Breast epithelium (tissue), 3 donors: Measurements from ENCODE around the gene NPVF.

Experiments used
- CTCF ChIP-seq, 3 donors: fragments of 450-650 bp; IDR thresholded peaks; one replicate each; pipeline ENCODE4 v1.5.1; 2016 to 2017; ENCODE audit warnings: antibody characterized with exemption in 3 of 3, mild to moderate bottlenecking in 3 of 3, moderate library complexity in 3 of 3
- POLR2A ChIP-seq: fragments of 450-650 bp; IDR thresholded peaks from one replicate; pipeline ENCODE4 v1.6.1; 2016; ENCODE audit warnings: antibody characterized with exemption, mild to moderate bottlenecking, moderate library complexity
- POLR2AphosphoS5 ChIP-seq, 3 donors: sonication (generic); formaldehyde crosslinking; IDR thresholded peaks; one replicate each; pipeline ENCODE4 v1.6.1; 2017; ENCODE audit warnings: antibody characterized with exemption in 3 of 3

GRCh38 chr7:25242678-25243077, 14.4 kb upstream of the NPVF start:
- TF ChIP-seq CTCF (IDR thresholded peaks at IDR 0.05) (no peak), POLR2A (no peak), POLR2AphosphoS5 (IDR thresholded peaks at IDR 0.05) (no peak)
